HepG2 (cell line): ENCODE data around the gene SNX22. TPM values are rescaled to one million over a fixed set of nuclear protein-coding genes. Genes with fewer than 3 reads are reported as not detected.

Experiments
- CEBPG ChIP-seq: IDR thresholded peaks from 2 replicates; pipeline ENCODE4 v1.6.1; 2016
- ETV5 ChIP-seq: IDR thresholded peaks from 2 replicates; pipeline ENCODE4 v1.6.1; 2018; ENCODE audit warnings: missing biosample characterization, missing genetic modification reagents, inconsistent platforms, borderline replicate concordance
- FOXA1 ChIP-seq, 2 experiments: fragments of 450-650 bp in 1 of 2; sonication (generic) in 1 of 2; formaldehyde crosslinking in 1 of 2; IDR thresholded peaks; 2 replicates each; pipeline versions ENCODE4 v1.4.0 to v1.6.1; 2016 to 2020; ENCODE audit warnings: missing genetic modification reagents in 1 of 2
- GATAD1 ChIP-seq: IDR thresholded peaks from 2 replicates; pipeline ENCODE4 v1.6.1; 2016; ENCODE audit warnings: missing genetic modification reagents, missing compliant biosample characterization
- HMGA1 ChIP-seq: sonication (generic); formaldehyde crosslinking; conservative IDR thresholded peaks from 2 replicates; pipeline ENCODE4 v1.4.0; 2020; ENCODE audit warnings: missing genetic modification reagents
- JDP2 ChIP-seq: sonication (generic); formaldehyde crosslinking; IDR thresholded peaks from 2 replicates; pipeline ENCODE4 v1.8.1; 2022; ENCODE audit warnings: missing genetic modification reagents, borderline replicate concordance
- KDM6A ChIP-seq: IDR thresholded peaks from 2 replicates; pipeline ENCODE4 v1.6.1; 2016; ENCODE audit warnings: low read depth
- MZF1 ChIP-seq: sonication (generic); formaldehyde crosslinking; IDR thresholded peaks from 2 replicates; pipeline ENCODE4 v1.8.1; 2023; ENCODE audit warnings: mild to moderate bottlenecking, missing genetic modification reagents, borderline replicate concordance
- NFIB ChIP-seq: sonication (generic); formaldehyde crosslinking; IDR thresholded peaks from 2 replicates; pipeline ENCODE4 v1.9.0; 2021; ENCODE audit warnings: missing genetic modification reagents, mild to moderate bottlenecking, borderline replicate concordance
- SAP130 ChIP-seq: IDR thresholded peaks from 2 replicates; pipeline ENCODE4 v1.6.1; 2016; ENCODE audit warnings: low read depth
- SP5 ChIP-seq: IDR thresholded peaks from 2 replicates; pipeline ENCODE4 v1.6.1; 2016; ENCODE audit warnings: low read depth, borderline replicate concordance
- ZFP82 ChIP-seq: sonication (generic); formaldehyde crosslinking; IDR thresholded peaks from 2 replicates; pipeline ENCODE4 v1.5.1; 2020; ENCODE audit warnings: mild to moderate bottlenecking, missing genetic modification reagents, borderline replicate concordance
- ZMYM4 ChIP-seq: sonication (generic); formaldehyde crosslinking; IDR thresholded peaks from 2 replicates; pipeline ENCODE4 v1.8.1; 2023; ENCODE audit warnings: mild to moderate bottlenecking, missing genetic modification reagents
- ZNF33B ChIP-seq: sonication (generic); formaldehyde crosslinking; IDR thresholded peaks from 2 replicates; pipeline ENCODE4 v1.5.1; 2020; ENCODE audit warnings: mild to moderate bottlenecking, missing genetic modification reagents
- ZNF558 ChIP-seq: sonication (generic); formaldehyde crosslinking; IDR thresholded peaks from 2 replicates; pipeline ENCODE4 v1.9.0; 2022; ENCODE audit warnings: mild to moderate bottlenecking, missing genetic modification reagents, borderline replicate concordance
- ZNF577 ChIP-seq: sonication (generic); formaldehyde crosslinking; IDR thresholded peaks from 2 replicates; pipeline ENCODE4 v1.4.0; 2020; ENCODE audit warnings: mild to moderate bottlenecking, low read depth, missing genetic modification reagents, borderline replicate concordance
- ZNF605 ChIP-seq: sonication (generic); formaldehyde crosslinking; IDR thresholded peaks from 2 replicates; pipeline ENCODE4 v1.8.0; 2022; ENCODE audit warnings: mild to moderate bottlenecking, missing genetic modification reagents
- ZNF674 ChIP-seq: sonication (generic); formaldehyde crosslinking; IDR thresholded peaks from 2 replicates; pipeline ENCODE4 v1.5.0; 2020; ENCODE audit warnings: low read depth, mild to moderate bottlenecking, missing genetic modification reagents
- ZNF761 ChIP-seq: sonication (generic); formaldehyde crosslinking; conservative IDR thresholded peaks from 2 replicates; pipeline ENCODE4 v1.4.0; 2020; ENCODE audit warnings: mild to moderate bottlenecking, missing genetic modification reagents
- polyA plus RNA-seq, 8 experiments: library from polyadenylated mRNA; depleted of rRNA in 3 of 8; stranded (reverse) in 7 of 8; unstranded in 1 of 8; fragments of >200 nt; fragmentation: Illumina TruSeq in 4 of 8; extraction: Trizol in 4 of 8; gene quantifications; 2 replicates each; pipeline versions ENCODE4 v1.2.1 to v1.2.3, GENCODE V29; 2011 to 2016; ENCODE audit warnings: low read depth in 4 of 8, missing spikeins in 1 of 8, mixed read lengths in 1 of 8; ENCODE audit not compliant: insufficient read depth in 1 of 8
- total RNA-seq, 5 experiments: library from RNA; depleted of rRNA; stranded (reverse); fragments of >200 nt; fragmentation: Illumina TruSeq; extraction: Trizol; gene quantifications; 2 replicates each; pipeline ENCODE4 v1.2.3, GENCODE V29; 2016; ENCODE audit warnings: low read depth in 1 of 5
- TF ChIP-seq, protein P1 (sequence below): sonication (generic); formaldehyde crosslinking; IDR thresholded peaks from 2 replicates; pipeline ENCODE4 v1.5.0; 2020; ENCODE audit warnings: missing genetic modification reagents, mild to moderate bottlenecking, borderline replicate concordance
- TF ChIP-seq, protein P2 (sequence below): IDR thresholded peaks from 2 replicates; pipeline ENCODE4 v1.6.1; 2016; ENCODE audit warnings: mild to moderate bottlenecking, missing biosample characterization, missing genetic modification reagents
- TF ChIP-seq, protein P3 (sequence below), 2 experiments: IDR thresholded peaks; 2 replicates each; pipeline ENCODE4 v1.6.1; 2011 to 2012; ENCODE audit warnings: low read length in 2 of 2, borderline replicate concordance in 1 of 2, low read depth in 1 of 2, mild to moderate bottlenecking in 1 of 2, moderate library complexity in 1 of 2
- TF ChIP-seq, protein P4 (sequence below): sonication (generic); formaldehyde crosslinking; IDR thresholded peaks from 2 replicates; pipeline ENCODE4 v1.5.0; 2020; ENCODE audit warnings: missing genetic modification reagents
- TF ChIP-seq, protein P5 (sequence below): IDR thresholded peaks from 2 replicates; pipeline ENCODE4 v1.6.1; 2012; ENCODE audit warnings: inconsistent platforms

The SNX22 gene
- total and polyA plus RNA-seq, 2 of the 13 experiments (the other 11 are each of a cell fraction or from before 2014, with no cell fraction given) = 2.3 to 5.5 TPM

DNA sequence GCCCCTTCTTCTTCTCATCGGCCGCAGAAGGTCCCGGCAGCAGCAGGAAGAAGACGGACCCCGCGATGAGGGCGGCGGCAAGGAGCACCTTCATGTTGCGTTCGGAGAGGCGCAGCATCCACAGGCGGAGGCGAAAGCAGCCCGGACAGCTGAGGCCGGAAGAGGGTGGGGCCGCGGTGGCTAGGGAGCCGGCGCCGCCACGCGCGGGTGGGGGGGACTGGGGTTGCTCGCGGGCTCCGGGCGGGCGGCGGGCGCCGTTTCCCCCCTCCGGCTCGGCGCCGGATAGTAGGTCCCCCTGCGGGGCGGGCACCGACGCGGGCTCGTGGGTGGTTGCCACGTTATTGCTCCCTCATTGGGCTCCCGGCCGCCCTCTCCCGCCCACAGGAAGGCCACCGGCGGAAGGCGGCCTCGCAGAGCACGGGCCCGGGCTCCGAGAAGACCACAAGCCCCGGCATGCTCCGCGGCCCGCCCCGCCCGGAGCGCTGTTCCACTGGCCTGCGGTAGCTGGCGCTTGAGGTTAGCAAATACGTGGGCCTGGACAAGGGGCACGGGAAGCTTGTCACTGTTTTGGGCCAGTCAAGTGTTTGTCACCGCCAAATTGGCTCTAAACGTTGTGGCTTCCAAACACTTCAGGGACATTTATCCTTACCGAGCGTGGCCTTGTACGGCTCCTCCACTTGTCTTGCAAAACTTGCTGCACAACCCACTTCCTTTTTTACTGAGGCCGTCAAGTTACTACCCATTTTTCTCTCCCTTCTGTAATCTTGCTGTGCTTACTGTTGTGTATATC, 11.5 kb downstream of the SNX22 start, which contains the start of gene PPIB (continued):
- TF ChIP-seq, protein P1, sequence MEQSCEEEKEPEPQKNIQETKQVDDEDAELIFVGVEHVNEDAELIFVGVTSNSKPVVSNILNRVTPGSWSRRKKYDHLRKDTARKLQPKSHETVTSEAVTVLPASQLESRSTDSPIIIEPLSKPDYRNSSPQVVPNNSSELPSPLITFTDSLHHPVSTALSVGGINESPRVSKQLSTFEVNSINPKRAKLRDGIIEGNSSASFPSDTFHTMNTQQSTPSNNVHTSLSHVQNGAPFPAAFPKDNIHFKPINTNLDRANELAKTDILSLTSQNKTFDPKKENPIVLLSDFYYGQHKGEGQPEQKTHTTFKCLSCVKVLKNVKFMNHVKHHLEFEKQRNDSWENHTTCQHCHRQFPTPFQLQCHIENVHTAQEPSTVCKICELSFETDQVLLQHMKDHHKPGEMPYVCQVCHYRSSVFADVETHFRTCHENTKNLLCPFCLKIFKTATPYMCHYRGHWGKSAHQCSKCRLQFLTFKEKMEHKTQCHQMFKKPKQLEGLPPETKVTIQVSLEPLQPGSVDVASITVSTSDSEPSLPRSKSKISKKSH (CRISPR knock-in tag) = no peak
- TF ChIP-seq ZNF558 (CRISPR knock-in tag) (no peak), CEBPG (peak; percentile 48), ZNF33B (CRISPR knock-in tag) (no peak), GATAD1 (CRISPR knock-in tag) (peak; percentile 76), ZNF761 (no peak), ZNF577 (CRISPR knock-in tag) (0 out of 2 replicates have a peak, but pooled peaks have one; percentile 63), ETV5 (CRISPR knock-in tag) (peak; percentile 82), HMGA1 (no peak), MZF1 (CRISPR knock-in tag) (no peak), ZMYM4 (CRISPR knock-in tag) (peak; percentile 67), SAP130 (CRISPR knock-in tag) (peak; percentile 85), ZFP82 (CRISPR knock-in tag) (no peak), JDP2 (CRISPR knock-in tag) (no peak), ZNF605 (peak; percentile 14; the same call in 1 of the 2 replicates), NFIB (CRISPR knock-in tag) (no peak), ZNF674 (peak; percentile 65; the same call in 1 of the 2 replicates), SP5 (CRISPR knock-in tag) (0 out of 2 replicates have a peak, but pooled peaks have one; percentile 56), KDM6A (CRISPR knock-in tag) (no peak), FOXA1 (IDR thresholded peaks at IDR 0.05) (no peak), FOXA1 (CRISPR knock-in tag; IDR thresholded peaks at IDR 0.05) (peak; percentile 3; the same call in 1 of the 2 replicates)
- TF ChIP-seq, protein P2, sequence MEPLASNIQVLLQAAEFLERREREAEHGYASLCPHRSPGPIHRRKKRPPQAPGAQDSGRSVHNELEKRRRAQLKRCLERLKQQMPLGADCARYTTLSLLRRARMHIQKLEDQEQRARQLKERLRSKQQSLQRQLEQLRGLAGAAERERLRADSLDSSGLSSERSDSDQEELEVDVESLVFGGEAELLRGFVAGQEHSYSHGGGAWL (CRISPR knock-in tag) = 0 out of 2 replicates have a peak, but pooled peaks have one; percentile 43
- TF ChIP-seq, protein P3, sequence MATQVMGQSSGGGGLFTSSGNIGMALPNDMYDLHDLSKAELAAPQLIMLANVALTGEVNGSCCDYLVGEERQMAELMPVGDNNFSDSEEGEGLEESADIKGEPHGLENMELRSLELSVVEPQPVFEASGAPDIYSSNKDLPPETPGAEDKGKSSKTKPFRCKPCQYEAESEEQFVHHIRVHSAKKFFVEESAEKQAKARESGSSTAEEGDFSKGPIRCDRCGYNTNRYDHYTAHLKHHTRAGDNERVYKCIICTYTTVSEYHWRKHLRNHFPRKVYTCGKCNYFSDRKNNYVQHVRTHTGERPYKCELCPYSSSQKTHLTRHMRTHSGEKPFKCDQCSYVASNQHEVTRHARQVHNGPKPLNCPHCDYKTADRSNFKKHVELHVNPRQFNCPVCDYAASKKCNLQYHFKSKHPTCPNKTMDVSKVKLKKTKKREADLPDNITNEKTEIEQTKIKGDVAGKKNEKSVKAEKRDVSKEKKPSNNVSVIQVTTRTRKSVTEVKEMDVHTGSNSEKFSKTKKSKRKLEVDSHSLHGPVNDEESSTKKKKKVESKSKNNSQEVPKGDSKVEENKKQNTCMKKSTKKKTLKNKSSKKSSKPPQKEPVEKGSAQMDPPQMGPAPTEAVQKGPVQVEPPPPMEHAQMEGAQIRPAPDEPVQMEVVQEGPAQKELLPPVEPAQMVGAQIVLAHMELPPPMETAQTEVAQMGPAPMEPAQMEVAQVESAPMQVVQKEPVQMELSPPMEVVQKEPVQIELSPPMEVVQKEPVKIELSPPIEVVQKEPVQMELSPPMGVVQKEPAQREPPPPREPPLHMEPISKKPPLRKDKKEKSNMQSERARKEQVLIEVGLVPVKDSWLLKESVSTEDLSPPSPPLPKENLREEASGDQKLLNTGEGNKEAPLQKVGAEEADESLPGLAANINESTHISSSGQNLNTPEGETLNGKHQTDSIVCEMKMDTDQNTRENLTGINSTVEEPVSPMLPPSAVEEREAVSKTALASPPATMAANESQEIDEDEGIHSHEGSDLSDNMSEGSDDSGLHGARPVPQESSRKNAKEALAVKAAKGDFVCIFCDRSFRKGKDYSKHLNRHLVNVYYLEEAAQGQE (IDR thresholded peaks at IDR 0.05; ENCODE audit: borderline replicate concordance in 1 of 2, low read depth in 1 of 2, low read length in 2 of 2) = no peak; a peak in 1 of 4 replicates
- TF ChIP-seq, protein P4, sequence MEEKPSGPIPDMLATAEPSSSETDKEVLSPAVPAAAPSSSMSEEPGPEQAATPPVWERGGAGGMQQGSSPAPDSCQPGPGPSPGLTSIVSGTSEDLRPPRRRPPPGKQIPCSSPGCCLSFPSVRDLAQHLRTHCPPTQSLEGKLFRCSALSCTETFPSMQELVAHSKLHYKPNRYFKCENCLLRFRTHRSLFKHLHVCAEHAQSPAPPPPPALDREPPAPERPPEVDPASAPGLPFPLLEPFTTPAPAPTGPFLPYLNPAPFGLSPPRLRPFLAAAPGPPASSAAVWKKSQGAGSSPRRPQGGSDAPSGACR (CRISPR knock-in tag) = no peak
- TF ChIP-seq, protein P5, sequence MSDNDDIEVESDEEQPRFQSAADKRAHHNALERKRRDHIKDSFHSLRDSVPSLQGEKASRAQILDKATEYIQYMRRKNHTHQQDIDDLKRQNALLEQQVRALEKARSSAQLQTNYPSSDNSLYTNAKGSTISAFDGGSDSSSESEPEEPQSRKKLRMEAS = peak; percentile 77
